ENCODE measurements around the gene FCRL3. TPM values are rescaled to one million over a fixed set of nuclear protein-coding genes. Genes with fewer than 3 reads are reported as not detected.

Gene FCRL3
- total and polyA plus RNA-seq, 8 donors = 0.02 to 0.09 (median 0.09) TPM; not detected in 5

GRCh38 chr1:157732755-157733154, 32.2 kb upstream of the FCRL3 start:
- TF ChIP-seq, protein P1, sequence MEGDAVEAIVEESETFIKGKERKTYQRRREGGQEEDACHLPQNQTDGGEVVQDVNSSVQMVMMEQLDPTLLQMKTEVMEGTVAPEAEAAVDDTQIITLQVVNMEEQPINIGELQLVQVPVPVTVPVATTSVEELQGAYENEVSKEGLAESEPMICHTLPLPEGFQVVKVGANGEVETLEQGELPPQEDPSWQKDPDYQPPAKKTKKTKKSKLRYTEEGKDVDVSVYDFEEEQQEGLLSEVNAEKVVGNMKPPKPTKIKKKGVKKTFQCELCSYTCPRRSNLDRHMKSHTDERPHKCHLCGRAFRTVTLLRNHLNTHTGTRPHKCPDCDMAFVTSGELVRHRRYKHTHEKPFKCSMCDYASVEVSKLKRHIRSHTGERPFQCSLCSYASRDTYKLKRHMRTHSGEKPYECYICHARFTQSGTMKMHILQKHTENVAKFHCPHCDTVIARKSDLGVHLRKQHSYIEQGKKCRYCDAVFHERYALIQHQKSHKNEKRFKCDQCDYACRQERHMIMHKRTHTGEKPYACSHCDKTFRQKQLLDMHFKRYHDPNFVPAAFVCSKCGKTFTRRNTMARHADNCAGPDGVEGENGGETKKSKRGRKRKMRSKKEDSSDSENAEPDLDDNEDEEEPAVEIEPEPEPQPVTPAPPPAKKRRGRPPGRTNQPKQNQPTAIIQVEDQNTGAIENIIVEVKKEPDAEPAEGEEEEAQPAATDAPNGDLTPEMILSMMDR (IDR thresholded peaks at IDR 0.05) = no peak
- Histone ChIP-seq H3K27ac (no peak overlapping the region), H3K4me3 (no peak overlapping the region), H3K27me3 (no peaks in the 10 kb centered on the region), H3K36me3 (no peaks in the 10 kb centered on the region), H3K4me1 (no peaks in the 10 kb centered on the region), H3K9me3 (no peaks in the 10 kb centered on the region)
- intact Hi-C loops (cut with DNase I) = no loop called here
- FAIRE-seq (no peak), DNase-seq (no peak), ATAC-seq (no peak)
- WGBS, 2 donors = 49 to 55% methylated on average over 3 of the region's 3 CpGs

DNA sequence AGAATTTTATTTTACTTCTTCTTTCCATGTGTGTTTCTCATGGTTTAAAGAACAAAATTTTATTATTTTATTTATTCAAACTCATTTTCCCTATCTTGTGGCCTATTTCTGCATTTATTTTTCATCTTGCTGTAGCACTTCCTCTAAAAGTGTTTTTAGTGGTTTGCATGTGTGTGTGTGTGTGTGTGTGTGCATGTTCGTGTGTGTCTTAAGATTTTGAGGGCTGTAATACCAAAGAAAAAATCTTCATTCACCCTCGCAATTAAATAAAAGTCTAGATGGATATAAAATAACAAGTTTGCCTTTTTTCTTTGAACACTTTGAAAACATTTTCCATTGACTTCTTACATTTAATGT, 24.6 kb upstream of the FCRL3 start:
- 52 to 65% methylated on average over 2 of the region's 2 CpGs for WGBS, 2 donors
- TF ChIP-seq, protein P1 (IDR thresholded peaks at IDR 0.05) = no peak
- no peak for FAIRE-seq
- intact Hi-C loops (cut with DNase I) = no loop called here
- no peaks in the 10 kb centered on the region for H3K4me1 ChIP-seq
- H3K36me3 ChIP-seq = no peaks in the 10 kb centered on the region
- H3K27me3 ChIP-seq = no peaks in the 10 kb centered on the region
- no peak overlapping the region for H3K27ac ChIP-seq
- no peak overlapping the region for H3K4me3 ChIP-seq
- no peaks in the 10 kb centered on the region for H3K9me3 ChIP-seq
- ATAC-seq = no peak
- DNase-seq = no peak

GRCh38 chr1:157724537-157725220, 24.1 kb upstream of the FCRL3 start:
- FAIRE-seq (no peak), DNase-seq (no peak), ATAC-seq (no peak)
- Histone ChIP-seq H3K27me3 (no peaks in the 10 kb centered on the region), H3K27ac (no peak overlapping the region), H3K4me3 (no peak overlapping the region), H3K36me3 (no peaks in the 10 kb centered on the region), H3K4me1 (no peaks in the 10 kb centered on the region), H3K9me3 (no peaks in the 10 kb centered on the region)
- intact Hi-C loops (cut with DNase I) = no loop called here
- WGBS, 2 donors = 54 to 65% methylated on average over 2 of the region's 2 CpGs
- TF ChIP-seq, protein P1 (IDR thresholded peaks at IDR 0.05) = no peak

DNA sequence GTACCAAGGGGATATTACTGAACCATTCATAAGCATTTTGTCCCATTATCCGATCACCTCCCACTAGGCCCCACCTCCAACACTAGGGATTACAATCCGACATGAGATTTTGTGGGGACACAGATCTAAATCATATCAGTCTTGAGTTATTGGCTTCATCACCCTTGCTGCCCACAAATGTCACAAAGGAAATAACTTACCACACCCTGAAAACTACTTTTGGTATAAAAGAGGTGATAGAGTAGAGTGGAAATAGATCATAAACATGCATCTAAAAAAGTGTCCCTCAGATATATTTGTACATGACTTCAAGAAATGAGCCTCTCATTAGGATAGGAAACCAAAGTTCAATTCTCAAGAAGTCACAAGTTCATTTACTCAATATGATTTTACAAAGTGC, 22.6 kb upstream of the FCRL3 start:
- 47 to 61% methylated on average over 2 of the region's 2 CpGs for WGBS, 2 donors
- H3K9me3 ChIP-seq = no peaks in the 10 kb centered on the region
- H3K4me3 ChIP-seq = no peak overlapping the region
- TF ChIP-seq, protein P1 (IDR thresholded peaks at IDR 0.05) = no peak
- FAIRE-seq = no peak
- no peaks in the 10 kb centered on the region for H3K4me1 ChIP-seq
- no peaks in the 10 kb centered on the region for H3K27me3 ChIP-seq
- H3K27ac ChIP-seq = no peak overlapping the region
- no peak for ATAC-seq
- DNase-seq = no peak
- H3K36me3 ChIP-seq = no peaks in the 10 kb centered on the region
- intact Hi-C loops (cut with DNase I) = no loop called here

DNA sequence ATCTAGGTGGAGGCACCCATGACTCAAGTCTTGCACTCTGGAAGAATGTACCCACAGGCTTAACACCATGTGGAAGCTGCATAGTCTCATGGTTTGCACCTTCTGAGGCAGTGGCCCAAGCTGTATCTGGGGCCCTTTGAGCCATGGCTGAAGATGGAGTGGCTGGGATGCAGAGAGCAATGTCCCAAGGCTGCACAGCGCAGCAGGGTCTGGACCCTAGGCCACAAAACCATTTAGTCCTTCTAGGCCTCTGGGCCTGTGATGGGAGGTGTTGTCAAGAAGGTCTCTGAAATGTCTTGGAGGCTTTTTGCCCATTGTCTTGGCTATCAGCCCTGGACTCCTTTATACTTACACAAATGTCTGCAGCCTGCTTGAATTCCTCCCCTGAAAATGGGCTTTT, 21.4 kb upstream of the FCRL3 start:
- Histone ChIP-seq H3K9me3 (no peaks in the 10 kb centered on the region), H3K27me3 (no peaks in the 10 kb centered on the region), H3K36me3 (no peaks in the 10 kb centered on the region), H3K27ac (no peak overlapping the region), H3K4me1 (no peaks in the 10 kb centered on the region), H3K4me3 (no peak overlapping the region)
- intact Hi-C loops (cut with DNase I) = no loop called here
- TF ChIP-seq, protein P1 (IDR thresholded peaks at IDR 0.05) = no peak
- ATAC-seq (no peak), FAIRE-seq (no peak), DNase-seq (no peak)
- 87 to 93% methylated on average over 1 of the region's 1 CpG for WGBS, 2 donors
